Vagina (tissue), 2 donors: ENCODE results near the gene SMC4.

ENCODE experiments used
- POLR2A ChIP-seq, 2 donors: fragments of 450-650 bp; IDR thresholded peaks; one replicate each; pipeline ENCODE4 v1.6.1; 2017; ENCODE audit warnings: antibody characterized with exemption in 2 of 2, mild to moderate bottlenecking in 2 of 2, moderate library complexity in 2 of 2
- POLR2AphosphoS5 ChIP-seq, 2 donors: sonication (generic); formaldehyde crosslinking; IDR thresholded peaks; one replicate each; pipeline ENCODE4 v1.9.0; 2017; ENCODE audit warnings: antibody characterized with exemption in 2 of 2, mild to moderate bottlenecking in 2 of 2, low read depth in 1 of 2; ENCODE audit not compliant: insufficient read depth in 1 of 2
- TF ChIP-seq, protein P1 (sequence below), 3 experiments: fragments of 450-650 bp in 2 of 3; fragments of 200-600 bp in 1 of 3; sonication (generic) in 1 of 3; IDR thresholded peaks; one replicate each; pipeline ENCODE4 v1.5.1; 2017 to 2019; ENCODE audit warnings: antibody characterized with exemption in 3 of 3, mild to moderate bottlenecking in 2 of 3, moderate library complexity in 2 of 3

DNA sequence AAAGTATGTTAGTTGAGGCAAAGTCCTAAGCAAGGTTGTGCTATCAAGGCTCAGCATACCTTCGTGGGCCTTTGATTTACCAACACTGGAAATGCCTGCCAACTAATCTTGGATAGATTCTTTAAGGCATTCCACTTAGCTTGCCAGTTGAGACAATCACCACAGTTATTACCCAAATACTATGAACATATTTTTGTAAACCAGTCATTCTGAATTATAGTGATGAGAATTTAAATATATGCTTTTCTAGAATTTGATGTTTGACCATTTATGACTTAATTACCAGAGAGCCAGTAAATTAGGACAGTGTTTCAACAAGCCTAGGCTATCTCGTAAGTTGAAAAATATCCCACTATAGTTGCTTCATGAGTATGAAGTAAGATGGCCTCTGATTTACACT is 34.6 kb downstream of the SMC4 start:
- TF ChIP-seq POLR2A (IDR thresholded peaks at IDR 0.05) (no peak), POLR2AphosphoS5 (IDR thresholded peaks at IDR 0.05; ENCODE audit: insufficient read depth in 1 of 2, low read depth in 1 of 2) (no peak)
- TF ChIP-seq, protein P1, sequence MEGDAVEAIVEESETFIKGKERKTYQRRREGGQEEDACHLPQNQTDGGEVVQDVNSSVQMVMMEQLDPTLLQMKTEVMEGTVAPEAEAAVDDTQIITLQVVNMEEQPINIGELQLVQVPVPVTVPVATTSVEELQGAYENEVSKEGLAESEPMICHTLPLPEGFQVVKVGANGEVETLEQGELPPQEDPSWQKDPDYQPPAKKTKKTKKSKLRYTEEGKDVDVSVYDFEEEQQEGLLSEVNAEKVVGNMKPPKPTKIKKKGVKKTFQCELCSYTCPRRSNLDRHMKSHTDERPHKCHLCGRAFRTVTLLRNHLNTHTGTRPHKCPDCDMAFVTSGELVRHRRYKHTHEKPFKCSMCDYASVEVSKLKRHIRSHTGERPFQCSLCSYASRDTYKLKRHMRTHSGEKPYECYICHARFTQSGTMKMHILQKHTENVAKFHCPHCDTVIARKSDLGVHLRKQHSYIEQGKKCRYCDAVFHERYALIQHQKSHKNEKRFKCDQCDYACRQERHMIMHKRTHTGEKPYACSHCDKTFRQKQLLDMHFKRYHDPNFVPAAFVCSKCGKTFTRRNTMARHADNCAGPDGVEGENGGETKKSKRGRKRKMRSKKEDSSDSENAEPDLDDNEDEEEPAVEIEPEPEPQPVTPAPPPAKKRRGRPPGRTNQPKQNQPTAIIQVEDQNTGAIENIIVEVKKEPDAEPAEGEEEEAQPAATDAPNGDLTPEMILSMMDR (IDR thresholded peaks at IDR 0.05): no peak
